Testis (tissue), 2 donors: Measurements from ENCODE around the gene ESAM.

ENCODE experiments used
- CTCF ChIP-seq, 3 experiments: fragments of 450-650 bp in 2 of 3; fragments of 200-600 bp in 1 of 3; sonication (generic) in 1 of 3; IDR thresholded peaks; one replicate each; pipeline ENCODE4 v1.5.1; 2016 to 2019; ENCODE audit warnings: antibody characterized with exemption in 3 of 3, mild to moderate bottlenecking in 2 of 3, moderate library complexity in 1 of 3
- POLR2A ChIP-seq: fragments of 450-650 bp; IDR thresholded peaks from one replicate; pipeline ENCODE4 v1.6.1; 2017; ENCODE audit warnings: antibody characterized with exemption, mild to moderate bottlenecking, moderate library complexity

- TF ChIP-seq CTCF (IDR thresholded peaks at IDR 0.05) (no peak), POLR2A (no peak)
These were observed 23.2 kb downstream of the ESAM start for GRCh38 chr11:124738713-124739478.
